ENCODE results near the gene HECTD4.

Gene HECTD4

GRCh38 chr12:112424126-112424525 lies 41.9 kb upstream of the HECTD4 start:
- 100% methylated on average over 3 of the region's 3 CpGs for WGBS (ENCODE audit: insufficient coverage)
- Histone ChIP-seq H3K4me1 (ENCODE audit: control extremely low read depth in 1 of 4, control insufficient read depth in 4 of 4, insufficient read depth in 4 of 4, low read length in 3 of 4) (peaks cover 6 to 22% (median 14%) of the 10 kb centered on the region in 4 experiments), H3K36me3 (ENCODE audit: control insufficient read depth in 4 of 4, insufficient read depth in 4 of 4, low read length in 3 of 4) (peaks cover 0 to 16% (median 3%) of the 10 kb centered on the region in 4 experiments), H3K27me3 (replicated peaks in 2 of 5; ENCODE audit: control insufficient read depth in 4 of 5, insufficient read depth in 5 of 5, low read length in 4 of 5) (no peaks in the 10 kb centered on the region), H3K27ac (ENCODE audit: insufficient read depth in 1 of 2, low read depth in 1 of 2, low read length in 2 of 2, poor library complexity in 1 of 2, severe bottlenecking in 2 of 2) (no peak overlapping the region), H3K9me3 (ENCODE audit: control extremely low read depth in 1 of 5, control insufficient read depth in 4 of 5, insufficient read depth in 2 of 5, low read depth in 1 of 5, low read length in 4 of 5) (no peaks in the 10 kb centered on the region), H3K4me3 (ENCODE audit: control insufficient read depth in 1 of 7, extremely low read depth in 1 of 7, insufficient read depth in 4 of 7, low read depth in 2 of 7, low read length in 6 of 7) (no peak overlapping the region)
- POLR2A ChIA-PET = no interaction called here
- CTCF ChIA-PET = interaction anchor here (1.6 kb wide), 1 partner anchor 36 kb away, joined by 3 read pairs; no protein-coding TSS in a partner anchor
- DNase-seq = no peak

DNA sequence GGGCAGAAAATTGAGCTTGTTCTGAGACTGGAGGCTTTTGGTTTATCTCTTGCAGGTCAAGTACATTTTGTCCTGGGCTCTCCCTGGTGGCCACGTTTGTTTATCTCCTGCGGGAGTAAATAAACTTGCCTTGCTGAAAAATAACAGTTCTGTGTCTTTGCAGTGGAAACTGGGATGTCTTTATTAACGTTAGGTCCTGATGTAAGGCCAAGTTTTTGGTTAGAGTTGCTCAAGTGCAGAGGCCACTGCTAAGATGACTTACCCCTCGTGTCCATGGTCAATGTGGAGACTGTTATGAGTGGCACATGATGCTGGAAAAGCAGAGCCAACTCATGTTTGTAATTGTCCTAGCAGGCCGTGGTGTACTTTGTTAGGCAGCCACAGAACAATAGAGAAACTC lies 40.3 kb upstream of the HECTD4 start:
- 90% methylated on average over 3 of the region's 5 CpGs for WGBS (ENCODE audit: insufficient coverage)
- no peak overlapping the region for H3K27ac ChIP-seq (ENCODE audit: insufficient read depth in 1 of 2, low read depth in 1 of 2, low read length in 2 of 2, poor library complexity in 1 of 2, severe bottlenecking in 2 of 2)
- no peaks in the 10 kb centered on the region for H3K27me3 ChIP-seq (replicated peaks in 2 of 5; ENCODE audit: control insufficient read depth in 4 of 5, insufficient read depth in 5 of 5, low read length in 4 of 5)
- no peak for DNase-seq
- H3K36me3 ChIP-seq (ENCODE audit: control insufficient read depth in 4 of 4, insufficient read depth in 4 of 4, low read length in 3 of 4) = peaks cover 0 to 16% (median 2%) of the 10 kb centered on the region in 4 experiments
- POLR2A ChIA-PET = no interaction called here
- no peak overlapping the region for H3K4me3 ChIP-seq (ENCODE audit: control insufficient read depth in 1 of 7, extremely low read depth in 1 of 7, insufficient read depth in 4 of 7, low read depth in 2 of 7, low read length in 6 of 7)
- no peaks in the 10 kb centered on the region for H3K9me3 ChIP-seq (ENCODE audit: control extremely low read depth in 1 of 5, control insufficient read depth in 4 of 5, insufficient read depth in 2 of 5, low read depth in 1 of 5, low read length in 4 of 5)
- CTCF ChIA-PET = interaction anchor here (1.4 kb wide), 1 partner anchor 18 kb away, joined by 4 read pairs; no protein-coding TSS in a partner anchor
- H3K4me1 ChIP-seq (ENCODE audit: control extremely low read depth in 1 of 4, control insufficient read depth in 4 of 4, insufficient read depth in 4 of 4, low read length in 3 of 4) = peaks cover 6 to 24% (median 16%) of the 10 kb centered on the region in 4 experiments

GRCh38 chr12:112421363-112421762 lies 39.1 kb upstream of the HECTD4 start:
- H3K27ac ChIP-seq (ENCODE audit: insufficient read depth in 1 of 2, low read depth in 1 of 2, low read length in 2 of 2, poor library complexity in 1 of 2, severe bottlenecking in 2 of 2) = no peak overlapping the region
- peaks cover 6 to 24% (median 16%) of the 10 kb centered on the region in 4 experiments for H3K4me1 ChIP-seq (ENCODE audit: control extremely low read depth in 1 of 4, control insufficient read depth in 4 of 4, insufficient read depth in 4 of 4, low read length in 3 of 4)
- H3K4me3 ChIP-seq (ENCODE audit: control insufficient read depth in 1 of 7, extremely low read depth in 1 of 7, insufficient read depth in 4 of 7, low read depth in 2 of 7, low read length in 6 of 7) = no peak overlapping the region
- POLR2A ChIA-PET = no interaction called here
- peaks cover 0 to 16% (median 2%) of the 10 kb centered on the region in 4 experiments for H3K36me3 ChIP-seq (ENCODE audit: control insufficient read depth in 4 of 4, insufficient read depth in 4 of 4, low read length in 3 of 4)
- no peaks in the 10 kb centered on the region for H3K27me3 ChIP-seq (replicated peaks in 2 of 5; ENCODE audit: control insufficient read depth in 4 of 5, insufficient read depth in 5 of 5, low read length in 4 of 5)
- 100% methylated on average over 1 of the region's 1 CpG for WGBS (ENCODE audit: insufficient coverage)
- CTCF ChIA-PET = no interaction called here
- no peaks in the 10 kb centered on the region for H3K9me3 ChIP-seq (ENCODE audit: control extremely low read depth in 1 of 5, control insufficient read depth in 4 of 5, insufficient read depth in 2 of 5, low read depth in 1 of 5, low read length in 4 of 5)
- no peak for DNase-seq

- POLR2A ChIA-PET = no interaction called here
Measured at GRCh38 chr12:112420740-112421139, 38.5 kb upstream of the HECTD4 start.

GRCh38 chr12:112419297-112420133 lies 37.3 kb upstream of the HECTD4 start:
- DNase-seq = peak in 1 of 3 donors; percentile 54
- peak overlapping the region; percentile 80 to 93 for H3K27ac ChIP-seq (ENCODE audit: insufficient read depth in 1 of 2, low read depth in 1 of 2, low read length in 2 of 2, poor library complexity in 1 of 2, severe bottlenecking in 2 of 2)
- 0% methylated on average over 19 of the region's 31 CpGs for WGBS (ENCODE audit: insufficient coverage)

More at GRCh38 chr12:112420740-112421139, 38.5 kb upstream of the HECTD4 start:
- no peak overlapping the region for H3K27ac ChIP-seq (ENCODE audit: insufficient read depth in 1 of 2, low read depth in 1 of 2, low read length in 2 of 2, poor library complexity in 1 of 2, severe bottlenecking in 2 of 2)
- no peaks in the 10 kb centered on the region for H3K27me3 ChIP-seq (replicated peaks in 2 of 5; ENCODE audit: control insufficient read depth in 4 of 5, insufficient read depth in 5 of 5, low read length in 4 of 5)
- WGBS (ENCODE audit: insufficient coverage) = 100% methylated on average over 1 of the region's 3 CpGs
- CTCF ChIA-PET = no interaction called here
- H3K4me1 ChIP-seq (ENCODE audit: control extremely low read depth in 1 of 4, control insufficient read depth in 4 of 4, insufficient read depth in 4 of 4, low read length in 3 of 4) = peaks cover 6 to 24% (median 16%) of the 10 kb centered on the region in 4 experiments
- DNase-seq = no peak
- no peaks in the 10 kb centered on the region for H3K9me3 ChIP-seq (ENCODE audit: control extremely low read depth in 1 of 5, control insufficient read depth in 4 of 5, insufficient read depth in 2 of 5, low read depth in 1 of 5, low read length in 4 of 5)
- H3K36me3 ChIP-seq (ENCODE audit: control insufficient read depth in 4 of 4, insufficient read depth in 4 of 4, low read length in 3 of 4) = peaks cover 0 to 16% (median 0%) of the 10 kb centered on the region in 4 experiments
- H3K4me3 ChIP-seq (ENCODE audit: control insufficient read depth in 1 of 7, extremely low read depth in 1 of 7, insufficient read depth in 4 of 7, low read depth in 2 of 7, low read length in 6 of 7) = peak overlapping the region in 1 of 7 experiments; percentile 21

DNA sequence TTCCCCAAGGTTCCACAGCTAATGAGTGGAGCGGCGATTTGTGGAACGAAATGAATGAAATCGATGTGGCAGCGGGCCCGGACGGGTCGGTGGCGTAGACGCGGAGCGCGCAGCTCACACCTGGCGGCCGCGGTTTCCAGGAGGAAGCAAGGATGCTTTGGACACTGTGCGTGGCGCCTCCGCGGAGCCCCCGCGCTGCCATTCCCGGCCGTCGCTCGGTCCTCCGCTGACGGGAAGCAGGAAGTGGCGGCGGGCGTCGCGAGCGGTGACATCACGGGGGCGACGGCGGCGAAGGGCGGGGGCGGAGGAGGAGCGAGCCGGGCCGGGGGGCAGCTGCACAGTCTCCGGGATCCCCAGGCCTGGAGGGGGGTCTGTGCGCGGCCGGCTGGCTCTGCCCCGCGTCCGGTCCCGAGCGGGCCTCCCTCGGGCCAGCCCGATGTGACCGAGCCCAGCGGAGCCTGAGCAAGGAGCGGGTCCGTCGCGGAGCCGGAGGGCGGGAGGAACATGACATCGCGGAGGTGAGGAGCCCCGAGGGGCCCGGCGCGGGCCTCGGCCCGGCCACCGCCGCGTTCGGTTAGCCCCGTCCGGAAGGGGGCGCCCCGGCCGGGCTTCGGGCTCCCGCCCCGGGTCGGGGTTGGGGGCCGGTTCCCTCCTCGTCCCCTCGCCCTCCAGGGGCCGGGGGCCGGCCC lies 36.5 kb upstream of the HECTD4 start, which contains the start of gene PTPN11:
TSS of gene PTPN11 (plus strand) at position 340 of the 689 bp plus-strand sequence. CDS start at position 505, 165 bp downstream.
- WGBS (ENCODE audit: insufficient coverage) = 0% methylated on average over 59 of the region's 89 CpGs
- no peaks in the 10 kb centered on the region for H3K9me3 ChIP-seq (ENCODE audit: control extremely low read depth in 1 of 5, control insufficient read depth in 4 of 5, insufficient read depth in 2 of 5, low read depth in 1 of 5, low read length in 4 of 5)
- H3K27me3 ChIP-seq (replicated peaks in 2 of 5; ENCODE audit: control insufficient read depth in 4 of 5, insufficient read depth in 5 of 5, low read length in 4 of 5) = no peaks in the 10 kb centered on the region
- ChIA-PET POLR2A (no interaction called here), CTCF (interaction anchor here (1.4 kb wide), 1 partner anchor 10 kb away, joined by 3 read pairs; no protein-coding TSS in a partner anchor)
- H3K27ac ChIP-seq (ENCODE audit: insufficient read depth in 1 of 2, low read depth in 1 of 2, low read length in 2 of 2, poor library complexity in 1 of 2, severe bottlenecking in 2 of 2) = peak within 1 kb of the TSS; percentile 80 to 93
- peaks cover 0 to 11% (median 0%) of the 10 kb centered on the region in 4 experiments for H3K36me3 ChIP-seq (ENCODE audit: control insufficient read depth in 4 of 4, insufficient read depth in 4 of 4, low read length in 3 of 4)
- H3K4me3 ChIP-seq (ENCODE audit: control insufficient read depth in 1 of 7, extremely low read depth in 1 of 7, insufficient read depth in 4 of 7, low read depth in 2 of 7, low read length in 6 of 7) = peak within 1 kb of the TSS; percentile 51 to 99 (median 99)
- peaks cover 6 to 27% (median 19%) of the 10 kb centered on the region in 4 experiments for H3K4me1 ChIP-seq (ENCODE audit: control extremely low read depth in 1 of 4, control insufficient read depth in 4 of 4, insufficient read depth in 4 of 4, low read length in 3 of 4)
- peak; percentile 82 to 93 (median 90) for DNase-seq

More at GRCh38 chr12:112419297-112420133, 37.3 kb upstream of the HECTD4 start:
- Histone ChIP-seq H3K4me1 (ENCODE audit: control extremely low read depth in 1 of 4, control insufficient read depth in 4 of 4, insufficient read depth in 4 of 4, low read length in 3 of 4) (peaks cover 6 to 24% (median 16%) of the 10 kb centered on the region in 4 experiments), H3K27me3 (replicated peaks in 2 of 5; ENCODE audit: control insufficient read depth in 4 of 5, insufficient read depth in 5 of 5, low read length in 4 of 5) (no peaks in the 10 kb centered on the region), H3K4me3 (ENCODE audit: control insufficient read depth in 1 of 7, extremely low read depth in 1 of 7, insufficient read depth in 4 of 7, low read depth in 2 of 7, low read length in 6 of 7) (peak overlapping the region; percentile 51 to 99 (median 99)), H3K36me3 (ENCODE audit: control insufficient read depth in 4 of 4, insufficient read depth in 4 of 4, low read length in 3 of 4) (peaks cover 0 to 16% (median 0%) of the 10 kb centered on the region in 4 experiments), H3K9me3 (ENCODE audit: control extremely low read depth in 1 of 5, control insufficient read depth in 4 of 5, insufficient read depth in 2 of 5, low read depth in 1 of 5, low read length in 4 of 5) (no peaks in the 10 kb centered on the region)
- CTCF ChIA-PET = interaction anchor here (0.6 kb wide), 1 partner anchor 32 kb away, joined by 3 read pairs; no protein-coding TSS in a partner anchor
- POLR2A ChIA-PET = no interaction called here

Measured in common myeloid progenitor, CD34-positive (primary cell).